CD14-positive monocyte (primary cell): Measurements from ENCODE around the gene NUDT6. TPM values are rescaled to one million over a fixed set of nuclear protein-coding genes. Genes with fewer than 3 reads are reported as not detected.
A peak's percentile ranks its signal among the peaks of the same experiment; 100 is the strongest.

Experiments used
- DNase-seq, 3 donors: peaks; one replicate each; pipeline ENCODE4 v3.0.0-alpha.2; 2011 to 2022
- H2AFZ ChIP-seq: 2 replicates; pipeline ENCODE4 v1.6.0; 2012; ENCODE audit warnings: mild to moderate bottlenecking, low read depth, low read length, inconsistent platforms; ENCODE audit not compliant: insufficient read depth, poor library complexity, severe bottlenecking
- H3K27ac ChIP-seq, 2 donors: 1 replicate in 1 of 2; 2 replicates in 1 of 2; pipeline ENCODE4 v1.5.1; 2012 to 2013; ENCODE audit warnings: low read length in 2 of 2, control low read depth in 1 of 2, inconsistent platforms in 1 of 2, low read depth in 1 of 2, mild to moderate bottlenecking in 1 of 2
- H3K27me3 ChIP-seq, 2 donors: one replicate each; pipeline versions ENCODE4 v1.6.0 to v1.6.1; 2011 to 2013; ENCODE audit warnings: low read length in 2 of 2; ENCODE audit not compliant: control insufficient read depth in 2 of 2, insufficient read depth in 2 of 2
- H3K36me3 ChIP-seq, 2 donors: replicated peaks in 1 of 2; 1 replicate in 1 of 2; 2 replicates in 1 of 2; pipeline versions ENCODE4 v1.5.1 to v1.6.1; 2012 to 2013; ENCODE audit warnings: low read length in 2 of 2, control low read depth in 1 of 2, inconsistent platforms in 1 of 2, mild to moderate bottlenecking in 1 of 2; ENCODE audit not compliant: insufficient read depth in 2 of 2, control insufficient read depth in 1 of 2
- H3K4me1 ChIP-seq, 2 donors: 1 replicate in 1 of 2; 2 replicates in 1 of 2; pipeline versions ENCODE4 v1.5.1 to v1.6.1; 2012 to 2013; ENCODE audit warnings: low read length in 2 of 2, control low read depth in 1 of 2, inconsistent platforms in 1 of 2, mild to moderate bottlenecking in 1 of 2, moderate library complexity in 1 of 2; ENCODE audit not compliant: insufficient read depth in 2 of 2, control insufficient read depth in 1 of 2
- H3K4me2 ChIP-seq: replicated peaks from 2 replicates; pipeline ENCODE3; 2012; ENCODE audit warnings: low read length, moderate library complexity, mild to moderate bottlenecking; ENCODE audit not compliant: poor library complexity, severe bottlenecking; ENCODE audit errors: extremely low read depth
- H3K4me3 ChIP-seq, 3 experiments: fragments of 200-600 bp in 1 of 3; sonication (generic) in 1 of 3; replicated peaks in 1 of 3; 1 replicate in 2 of 3; 2 replicates in 1 of 3; pipeline ENCODE4 v1.5.1; 2011 to 2013; ENCODE audit warnings: low read length in 3 of 3, mild to moderate bottlenecking in 3 of 3, control low read depth in 2 of 3, low read depth in 2 of 3, inconsistent platforms in 1 of 3, moderate library complexity in 1 of 3
- H3K79me2 ChIP-seq: 2 replicates; pipeline ENCODE4 v1.6.0; 2012; ENCODE audit warnings: mild to moderate bottlenecking, control low read depth, inconsistent platforms, low read length, moderate library complexity; ENCODE audit not compliant: insufficient read depth
- H3K9ac ChIP-seq: 2 replicates; pipeline ENCODE4 v1.6.0; 2017; ENCODE audit warnings: low read length, mild to moderate bottlenecking; ENCODE audit not compliant: insufficient read depth, poor library complexity, severe bottlenecking
- H3K9me3 ChIP-seq, 2 donors: replicated peaks in 1 of 2; 1 replicate in 1 of 2; 2 replicates in 1 of 2; pipeline versions ENCODE4 v1.5.1 to v1.6.1; 2012 to 2013; ENCODE audit warnings: low read length in 2 of 2, control low read depth in 1 of 2; ENCODE audit not compliant: control insufficient read depth in 1 of 2, insufficient read depth in 1 of 2
- H4K20me1 ChIP-seq: 2 replicates; pipeline ENCODE4 v1.6.0; 2012; ENCODE audit warnings: mild to moderate bottlenecking, low read length, control low read depth, moderate library complexity; ENCODE audit not compliant: insufficient read depth
- H3K27ac Mint-ChIP-seq, 7 donors: one replicate each; pipeline ENCODE4 v1.8.0; 2020; ENCODE audit warnings: mild to moderate bottlenecking in 7 of 7, mixed read lengths in 7 of 7, moderate library complexity in 6 of 7, inconsistent platforms in 2 of 7
- H3K27me3 Mint-ChIP-seq, 3 donors: one replicate each; pipeline ENCODE4 v1.8.0; 2021 to 2022; ENCODE audit warnings: low read depth in 3 of 3, mild to moderate bottlenecking in 3 of 3, mixed read lengths in 3 of 3, moderate library complexity in 3 of 3, inconsistent platforms in 1 of 3
- H3K36me3 Mint-ChIP-seq, 2 donors: one replicate each; pipeline ENCODE4 v1.8.0; 2020; ENCODE audit warnings: mixed read lengths in 2 of 2, inconsistent platforms in 1 of 2, mild to moderate bottlenecking in 1 of 2
- H3K4me1 Mint-ChIP-seq: one replicate; pipeline ENCODE4 v1.8.0; 2020; ENCODE audit warnings: mild to moderate bottlenecking, mixed read lengths
- H3K4me3 Mint-ChIP-seq, 2 donors: one replicate each; pipeline ENCODE4 v1.8.0; 2020; ENCODE audit warnings: mild to moderate bottlenecking in 2 of 2, mixed read lengths in 2 of 2, moderate library complexity in 1 of 2
- H3K9me3 Mint-ChIP-seq, 7 donors: one replicate each; pipeline ENCODE4 v1.8.0; 2020 to 2022; ENCODE audit warnings: mixed read lengths in 7 of 7, mild to moderate bottlenecking in 6 of 7, moderate library complexity in 6 of 7, inconsistent platforms in 2 of 7
- WGBS: methylation state at CpG from one replicate; pipeline ENCODE4 v1.1.5; 2013; ENCODE audit warnings: missing lambda C conversion rate; ENCODE audit not compliant: insufficient coverage; 5-methylcytosine and 5-hydroxymethylcytosine counted together
- intact Hi-C, 2 donors: fragments of 100-400 bp; cut with micrococcal nuclease; formaldehyde crosslinking; loops; one replicate each; pipeline versions ENCODE4 v1.15.0 to v1.15.1; 2023
- polyA plus RNA-seq, 3 donors: library from polyadenylated mRNA; depleted of rRNA in 1 of 3; unstranded in 2 of 3; stranded (reverse) in 1 of 3; fragments of 300-500 nt in 2 of 3; fragments of >200 nt in 1 of 3; fragmentation: Illumina TruSeq in 2 of 3; gene quantifications; 1 replicate in 2 of 3; 2 replicates in 1 of 3; pipeline ENCODE4 v1.2.3, GENCODE V29; 2012 to 2021
- TF ChIP-seq, protein P1 (sequence below): fragments of 200-600 bp; IDR thresholded peaks from one replicate; pipeline ENCODE4 v1.8.0; 2022; ENCODE audit warnings: antibody characterized with exemption, mild to moderate bottlenecking

NUDT6 gene
- polyA plus RNA-seq, 3 donors, result 1.6 to 1.9 (median 1.6) TPM

DNA sequence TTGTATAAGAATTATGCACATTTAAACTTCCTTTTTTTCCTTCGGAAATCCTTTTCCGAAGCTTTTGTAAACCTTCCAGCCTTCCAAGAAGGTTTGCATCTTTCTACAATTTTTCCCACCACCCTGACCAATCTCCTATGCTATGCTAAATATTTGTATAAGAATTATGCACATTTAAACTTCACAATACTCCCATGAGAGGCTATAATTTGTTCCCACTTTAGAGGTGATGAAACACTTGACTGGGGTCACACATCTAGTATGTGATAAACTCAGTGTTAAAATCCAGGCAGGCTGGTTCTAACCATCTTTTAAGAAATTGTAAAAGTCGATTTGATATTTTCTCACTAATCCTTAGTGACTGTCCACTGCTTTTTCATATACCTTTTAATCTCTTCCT lies 22.1 kb downstream of the NUDT6 start:
- intact Hi-C loops, result no loop called here
- Mint-ChIP-seq H3K27ac (no peak overlapping the region), H3K27me3 (no peaks in the 10 kb centered on the region), H3K9me3 (peaks cover 0 to 3% (median 0%) of the 10 kb centered on the region in 7 donors), H3K4me1 (no peaks in the 10 kb centered on the region), H3K36me3 (peaks cover 0 to 11% of the 10 kb centered on the region in 2 donors), H3K4me3 (no peak overlapping the region)
- Histone ChIP-seq H3K4me3 (no peak overlapping the region), H3K27me3 (no peaks in the 10 kb centered on the region), H2AFZ (no peak overlapping the region), H3K27ac (no peak overlapping the region), H3K9ac (no peak overlapping the region), H3K4me2 (no peak overlapping the region), H3K4me1 (no peaks in the 10 kb centered on the region), H3K9me3 (no peaks in the 10 kb centered on the region), H3K79me2 (no peaks in the 10 kb centered on the region), H4K20me1 (no peaks in the 10 kb centered on the region), H3K36me3 (no peaks in the 10 kb centered on the region)
- 83% methylated on average over 1 of the region's 3 CpGs for WGBS
- no peak for DNase-seq
- TF ChIP-seq, protein P1, sequence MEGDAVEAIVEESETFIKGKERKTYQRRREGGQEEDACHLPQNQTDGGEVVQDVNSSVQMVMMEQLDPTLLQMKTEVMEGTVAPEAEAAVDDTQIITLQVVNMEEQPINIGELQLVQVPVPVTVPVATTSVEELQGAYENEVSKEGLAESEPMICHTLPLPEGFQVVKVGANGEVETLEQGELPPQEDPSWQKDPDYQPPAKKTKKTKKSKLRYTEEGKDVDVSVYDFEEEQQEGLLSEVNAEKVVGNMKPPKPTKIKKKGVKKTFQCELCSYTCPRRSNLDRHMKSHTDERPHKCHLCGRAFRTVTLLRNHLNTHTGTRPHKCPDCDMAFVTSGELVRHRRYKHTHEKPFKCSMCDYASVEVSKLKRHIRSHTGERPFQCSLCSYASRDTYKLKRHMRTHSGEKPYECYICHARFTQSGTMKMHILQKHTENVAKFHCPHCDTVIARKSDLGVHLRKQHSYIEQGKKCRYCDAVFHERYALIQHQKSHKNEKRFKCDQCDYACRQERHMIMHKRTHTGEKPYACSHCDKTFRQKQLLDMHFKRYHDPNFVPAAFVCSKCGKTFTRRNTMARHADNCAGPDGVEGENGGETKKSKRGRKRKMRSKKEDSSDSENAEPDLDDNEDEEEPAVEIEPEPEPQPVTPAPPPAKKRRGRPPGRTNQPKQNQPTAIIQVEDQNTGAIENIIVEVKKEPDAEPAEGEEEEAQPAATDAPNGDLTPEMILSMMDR, result no peak

DNA sequence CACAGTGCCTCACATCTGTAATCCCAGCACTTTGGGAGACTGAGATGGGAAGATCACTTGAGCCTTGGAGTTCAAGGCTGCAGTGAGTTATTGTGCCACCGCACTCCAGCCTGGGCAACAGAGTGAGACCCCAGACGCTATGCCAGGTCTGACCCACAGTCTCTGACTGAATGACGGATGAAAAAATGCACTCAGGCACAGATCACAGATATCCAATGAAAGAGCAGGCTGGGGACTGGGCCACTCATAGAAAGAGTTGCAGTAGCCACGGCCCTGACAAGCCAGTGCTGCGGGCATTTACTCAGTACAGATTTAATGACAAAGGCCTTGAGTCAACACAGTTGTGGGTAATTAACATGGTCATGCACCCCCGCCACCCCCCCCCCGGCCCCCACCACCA lies 22.7 kb downstream of the NUDT6 start:
- Mint-ChIP-seq H3K27me3 (no peaks in the 10 kb centered on the region), H3K9me3 (no peaks in the 10 kb centered on the region), H3K27ac (peak overlapping the region in 1 of 7 donors; percentile 15), H3K4me1 (no peaks in the 10 kb centered on the region), H3K36me3 (peaks cover 0 to 6% of the 10 kb centered on the region in 2 donors), H3K4me3 (no peak overlapping the region)
- H3K27me3 ChIP-seq, result no peaks in the 10 kb centered on the region
- WGBS, result 98% methylated on average over 4 of the region's 7 CpGs
- DNase-seq, result no peak
- no peaks in the 10 kb centered on the region for H4K20me1 ChIP-seq
- no peaks in the 10 kb centered on the region for H3K4me1 ChIP-seq
- H3K4me3 ChIP-seq, result no peak overlapping the region
- no peak overlapping the region for H3K4me2 ChIP-seq
- no peaks in the 10 kb centered on the region for H3K36me3 ChIP-seq
- no peak overlapping the region for H3K9ac ChIP-seq
- intact Hi-C loops, result no loop called here
- no peaks in the 10 kb centered on the region for H3K79me2 ChIP-seq
- no peak overlapping the region for H2AFZ ChIP-seq
- TF ChIP-seq, protein P1, result no peak
- no peak overlapping the region for H3K27ac ChIP-seq
- H3K9me3 ChIP-seq, result no peaks in the 10 kb centered on the region
